ENCODE results near the gene HDAC4. TPM values are rescaled to one million over a fixed set of nuclear protein-coding genes. Genes with fewer than 3 reads are reported as not detected.

HDAC4 gene
- total and polyA plus RNA-seq, 2 of the 8 experiments (the other 6 are each of a cell fraction or from before 2014, with no cell fraction given): 15.4 to 31.5 TPM

GRCh38 chr2:239433777-239434403 is 33.1 kb upstream of the HDAC4 start:
- Histone ChIP-seq H3K4me1 (replicated peaks in 1 of 4; ENCODE audit: control insufficient read depth in 3 of 4, insufficient read depth in 4 of 4, low read length in 3 of 4) (no peaks in the 10 kb centered on the region), H2BK20ac (ENCODE audit: low read length) (no peak overlapping the region), H3K9ac (replicated peaks in 1 of 4; ENCODE audit: extremely low read depth in 1 of 4, low read depth in 3 of 4, low read length in 3 of 4) (no peak overlapping the region), H3K14ac (ENCODE audit: insufficient read length) (no peak overlapping the region), H3K79me1 (ENCODE audit: low read depth, low read length) (no peaks in the 10 kb centered on the region), H3K56ac (replicated peaks; ENCODE audit: insufficient read length, low read depth, low read length) (no peak overlapping the region), H3K79me2 (ENCODE audit: control insufficient read depth in 1 of 2, insufficient read depth in 2 of 2, low read length in 2 of 2) (no peaks in the 10 kb centered on the region), H3K23ac (ENCODE audit: insufficient read length) (no peak overlapping the region), H3K4me2 (ENCODE audit: insufficient read depth in 1 of 2, low read depth in 2 of 2, low read length in 2 of 2) (no peak overlapping the region), H2BK15ac (ENCODE audit: low read length) (no peak overlapping the region), H2AFZ (ENCODE audit: low read length) (no peak overlapping the region), H2BK5ac (ENCODE audit: low read depth, low read length) (no peak overlapping the region), H4K5ac (ENCODE audit: insufficient read length, low read depth, low read length) (no peak overlapping the region), H3K4me3 (ENCODE audit: extremely low read depth in 1 of 4, insufficient read depth in 2 of 4, low read depth in 3 of 4, low read length in 4 of 4) (no peak overlapping the region), H2BK120ac (replicated peaks; ENCODE audit: low read depth, low read length) (no peak overlapping the region), H3K27me3 (replicated peaks in 1 of 4; ENCODE audit: control insufficient read depth in 3 of 4, extremely low read depth in 1 of 4, insufficient read depth in 3 of 4, low read length in 3 of 4) (no peaks in the 10 kb centered on the region; a peak in 1 of 7 replicates), H4K20me1 (replicated peaks in 1 of 2; ENCODE audit: control insufficient read depth in 1 of 2, insufficient read depth in 2 of 2, low read length in 2 of 2) (no peaks in the 10 kb centered on the region), H4K8ac (ENCODE audit: extremely low read depth, insufficient read depth, low read length) (no peak overlapping the region), H2AK5ac (ENCODE audit: low read depth, low read length) (no peak overlapping the region), H3K36me3 (ENCODE audit: control insufficient read depth in 2 of 4, insufficient read depth in 4 of 4, low read length in 3 of 4) (no peaks in the 10 kb centered on the region), H3K9me3 (ENCODE audit: insufficient read depth in 2 of 2, low read depth in 1 of 2, low read length in 1 of 2) (peaks cover 0 to 7% of the 10 kb centered on the region in 2 experiments; a peak in 2 of 4 replicates), H3K23me2 (ENCODE audit: low read depth, low read length) (no peaks in the 10 kb centered on the region), H2BK12ac (ENCODE audit: low read depth, low read length) (no peak overlapping the region), H3K18ac (ENCODE audit: extremely low read depth, low read length) (no peak overlapping the region), H3K4ac (replicated peaks; ENCODE audit: insufficient read length, low read depth, low read length) (no peak overlapping the region), H4K91ac (replicated peaks; ENCODE audit: insufficient read length, low read length) (no peak overlapping the region), H3K27ac (ENCODE audit: low read depth, low read length) (no peak overlapping the region)
- FAIRE-seq (no peak), DNase-seq (ENCODE audit: low read depth in 1 of 2, low spot score in 2 of 2) (no peak)
- TF ChIP-seq FOSL1 (IDR thresholded peaks at IDR 0.05; ENCODE audit: insufficient read depth, low read depth, low read length) (no peak), RBBP5 (IDR thresholded peaks at IDR 0.05; ENCODE audit: borderline replicate concordance, low read depth, low read length) (no peak), BACH1 (IDR thresholded peaks at IDR 0.05; ENCODE audit: low read length) (no peak), RXRA (IDR thresholded peaks at IDR 0.05; ENCODE audit: insufficient read depth, low read depth, low read length) (no peak), TEAD4 (IDR thresholded peaks at IDR 0.05; ENCODE audit: low read depth, low read length) (no peak), SUZ12 (IDR thresholded peaks at IDR 0.05; ENCODE audit: low read length) (no peak), EGR1 (IDR thresholded peaks at IDR 0.05; ENCODE audit: borderline replicate concordance, low read depth, low read length) (no peak), POLR2AphosphoS5 (IDR thresholded peaks at IDR 0.05; ENCODE audit: low read depth, low read length) (no peak), SP4 (IDR thresholded peaks at IDR 0.05; ENCODE audit: low read length) (no peak)
- ChIA-PET CTCF (ENCODE audit: partially characterized antibody) (no interaction called here), POLR2A (ENCODE audit: partially characterized antibody) (no interaction called here)
- WGBS, 2 experiments (ENCODE audit: extremely low coverage in 1 of 2, insufficient coverage in 1 of 2, insufficient read length in 1 of 2, insufficient replicate concordance in 2 of 2, low coverage in 1 of 2, low lambda C conversion rate in 2 of 2, missing lambda C conversion rate in 1 of 2): 91% methylated on average over 4 of the region's 4 CpGs; no CpG with 5 or more reads in 1 of the 2 experiments

All from H1 (cell line).